Endometrium (tissue), 2 donors: Measurements from ENCODE around the gene CGN.

Experiments
- FAIRE-seq: peaks from 2 replicates; lab custom pipeline; 2012; peaks lifted over from hg19 to GRCh38; lab: Jason Lieb, UNC
- donor health status: control.
- donor health status: control.

CGN gene

GRCh38 chr1:151549199-151549598 lies 38.0 kb downstream of the CGN start:
- FAIRE-seq: no peak

- no peak for FAIRE-seq
Observed at GRCh38 chr1:151553659-151554058, 42.5 kb downstream of the CGN start.

GRCh38 chr1:151556052-151556451 lies 44.9 kb downstream of the CGN start:
- no peak for FAIRE-seq

- FAIRE-seq: no peak
Observed at GRCh38 chr1:151562661-151563060, 51.5 kb downstream of the CGN start.

GRCh38 chr1:151563376-151563775 lies 52.2 kb downstream of the CGN start:
- no peak for FAIRE-seq

- FAIRE-seq: no peak
Observed at GRCh38 chr1:151565502-151566189, 54.5 kb downstream of the CGN start.

- no peak for FAIRE-seq
Observed at GRCh38 chr1:151568626-151569088, 57.5 kb downstream of the CGN start.

GRCh38 chr1:151570819-151571218 lies 59.6 kb downstream of the CGN start:
- FAIRE-seq: no peak

- FAIRE-seq: no peak
Observed at GRCh38 chr1:151574575-151575529, 63.7 kb downstream of the CGN start.

- no peak for FAIRE-seq
Observed at GRCh38 chr1:151577173-151577572, 66.0 kb downstream of the CGN start.

- FAIRE-seq: no peak
Observed at GRCh38 chr1:151578941-151579340, 67.8 kb downstream of the CGN start.

- FAIRE-seq: no peak
Observed at GRCh38 chr1:151579436-151580225, 68.4 kb downstream of the CGN start.

- no peak for FAIRE-seq
Observed at GRCh38 chr1:151581451-151581850, 70.3 kb downstream of the CGN start.

GRCh38 chr1:151581921-151582320 lies 70.7 kb downstream of the CGN start:
- no peak for FAIRE-seq

GRCh38 chr1:151583796-151584195 lies 72.6 kb downstream of the CGN start:
- FAIRE-seq: no peak

- no peak for FAIRE-seq
Observed at GRCh38 chr1:151584278-151584677, 73.1 kb downstream of the CGN start.

GRCh38 chr1:151584780-151585179 lies 73.6 kb downstream of the CGN start:
- FAIRE-seq: no peak

- no peak for FAIRE-seq
Observed at GRCh38 chr1:151585622-151586021, 74.4 kb downstream of the CGN start.
